ENCODE results near the gene RNF8. TPM values are rescaled to one million over a fixed set of nuclear protein-coding genes. Genes with fewer than 3 reads are reported as not detected.

RNF8 gene
- total RNA-seq, 4 donors from 2014 or later: 2.2 to 12.9 (median 9.0) TPM

DNA sequence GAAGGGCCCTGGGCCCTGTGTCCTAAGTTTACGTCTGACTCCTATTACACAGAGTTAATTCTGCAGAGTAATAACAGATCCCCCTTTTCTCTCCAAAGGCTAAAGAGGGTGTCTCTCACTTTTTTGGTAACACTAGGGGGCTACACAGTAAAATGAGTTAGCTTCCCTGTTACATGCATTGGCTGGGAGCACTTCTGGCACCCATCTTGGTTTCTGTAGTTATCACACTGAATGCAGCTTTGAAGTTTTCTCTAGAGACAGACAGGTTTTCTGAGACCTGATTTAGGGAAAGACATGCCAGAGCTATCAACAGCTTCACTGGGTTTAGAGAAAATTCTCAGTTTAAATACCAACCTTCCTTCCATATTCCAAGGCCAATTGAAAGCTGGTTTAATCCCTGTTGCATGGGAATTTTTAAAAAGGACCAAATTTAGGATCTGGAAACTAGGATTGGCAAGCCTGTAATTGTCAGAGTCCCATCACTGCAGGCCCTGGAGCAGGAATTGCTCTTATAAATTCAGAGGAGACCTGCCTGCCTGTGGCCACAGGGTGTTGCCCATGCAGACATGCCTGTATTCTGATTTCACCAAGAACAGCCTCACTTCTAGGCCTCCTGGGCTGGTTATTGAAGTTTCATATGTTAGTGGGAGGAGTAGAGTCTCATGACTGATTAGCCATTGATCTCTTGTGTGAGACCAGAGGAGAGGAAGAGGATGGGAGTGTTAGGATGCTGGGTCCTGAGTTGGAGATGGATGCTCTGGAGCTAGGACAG is 29.4 kb downstream of the RNF8 start:
- Histone ChIP-seq H3K9me3 (no peaks in the 10 kb centered on the region), H3K4me1 (no peaks in the 10 kb centered on the region), H3K27me3 (no peaks in the 10 kb centered on the region), H3K27ac (no peak overlapping the region), H3K4me3 (no peak overlapping the region), H3K36me3 (peaks cover 0 to 15% (median 3%) of the 10 kb centered on the region in 4 donors)
- no peak for DNase-seq
- intact Hi-C loops (cut with DNase I; ENCODE audit: low total_unique reads) (loop anchor here (5.0 to 10.0 kb wide), 2 partner anchors 112 to 184 kb away; partner anchors contain the start of gene CCDC167), in situ Hi-C loops (cut with MboI; ENCODE audit: low pct_ligation_motif_present in 1 of 4, low pct_unique_long_range_greater_than_20kb in 1 of 4, low sequenced_read_pairs in 3 of 4) (no loop called here)
- TF ChIP-seq, protein P1, sequence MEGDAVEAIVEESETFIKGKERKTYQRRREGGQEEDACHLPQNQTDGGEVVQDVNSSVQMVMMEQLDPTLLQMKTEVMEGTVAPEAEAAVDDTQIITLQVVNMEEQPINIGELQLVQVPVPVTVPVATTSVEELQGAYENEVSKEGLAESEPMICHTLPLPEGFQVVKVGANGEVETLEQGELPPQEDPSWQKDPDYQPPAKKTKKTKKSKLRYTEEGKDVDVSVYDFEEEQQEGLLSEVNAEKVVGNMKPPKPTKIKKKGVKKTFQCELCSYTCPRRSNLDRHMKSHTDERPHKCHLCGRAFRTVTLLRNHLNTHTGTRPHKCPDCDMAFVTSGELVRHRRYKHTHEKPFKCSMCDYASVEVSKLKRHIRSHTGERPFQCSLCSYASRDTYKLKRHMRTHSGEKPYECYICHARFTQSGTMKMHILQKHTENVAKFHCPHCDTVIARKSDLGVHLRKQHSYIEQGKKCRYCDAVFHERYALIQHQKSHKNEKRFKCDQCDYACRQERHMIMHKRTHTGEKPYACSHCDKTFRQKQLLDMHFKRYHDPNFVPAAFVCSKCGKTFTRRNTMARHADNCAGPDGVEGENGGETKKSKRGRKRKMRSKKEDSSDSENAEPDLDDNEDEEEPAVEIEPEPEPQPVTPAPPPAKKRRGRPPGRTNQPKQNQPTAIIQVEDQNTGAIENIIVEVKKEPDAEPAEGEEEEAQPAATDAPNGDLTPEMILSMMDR (IDR thresholded peaks at IDR 0.05): no peak
- TF ChIP-seq POLR2AphosphoS5 (IDR thresholded peaks at IDR 0.05) (no peak), EP300 (IDR thresholded peaks at IDR 0.05; ENCODE audit: low read depth) (no peak), POLR2A (IDR thresholded peaks at IDR 0.05) (no peak)
- WGBS, 2 donors (ENCODE audit: low coverage in 1 of 2): 100% methylated on average over 1 of the region's 1 CpG

DNA sequence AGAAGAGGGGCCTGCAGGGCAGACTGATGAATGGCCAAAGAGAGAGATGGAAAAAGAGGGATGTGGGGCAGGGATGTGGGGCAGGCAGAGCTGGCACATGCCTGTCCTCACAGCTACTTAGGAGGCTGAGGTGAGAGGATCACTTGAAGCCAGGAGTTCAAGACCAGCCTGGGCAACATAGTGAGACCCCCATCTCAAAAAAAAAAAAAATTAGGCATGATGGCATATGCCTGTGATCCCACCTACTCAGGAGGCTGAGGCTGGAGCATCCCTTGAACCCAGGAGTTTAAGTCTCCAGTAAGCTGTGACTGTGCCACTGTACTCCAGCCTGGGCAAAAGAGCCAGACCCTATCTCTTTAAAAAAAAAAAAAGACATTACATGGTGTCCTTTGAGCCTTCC is 34.8 kb downstream of the RNF8 start:
- Histone ChIP-seq H3K27me3 (no peaks in the 10 kb centered on the region), H3K9me3 (no peaks in the 10 kb centered on the region), H3K4me1 (peaks cover 0 to 5% (median 0%) of the 10 kb centered on the region in 4 donors), H3K4me3 (no peak overlapping the region), H3K27ac (no peak overlapping the region), H3K36me3 (peaks cover 0 to 19% (median 0%) of the 10 kb centered on the region in 4 donors)
- TF ChIP-seq POLR2AphosphoS5 (IDR thresholded peaks at IDR 0.05): no peak
- TF ChIP-seq POLR2A (IDR thresholded peaks at IDR 0.05): no peak
- intact Hi-C loops (cut with DNase I; ENCODE audit: low total_unique reads): loop anchor here (10.0 kb wide), 1 partner anchor 106 kb away; the partner anchor contains the start of gene CCDC167
- in situ Hi-C loops (cut with MboI; ENCODE audit: low pct_ligation_motif_present in 1 of 4, low pct_unique_long_range_greater_than_20kb in 1 of 4, low sequenced_read_pairs in 3 of 4): no loop called here
- DNase-seq: no peak

DNA sequence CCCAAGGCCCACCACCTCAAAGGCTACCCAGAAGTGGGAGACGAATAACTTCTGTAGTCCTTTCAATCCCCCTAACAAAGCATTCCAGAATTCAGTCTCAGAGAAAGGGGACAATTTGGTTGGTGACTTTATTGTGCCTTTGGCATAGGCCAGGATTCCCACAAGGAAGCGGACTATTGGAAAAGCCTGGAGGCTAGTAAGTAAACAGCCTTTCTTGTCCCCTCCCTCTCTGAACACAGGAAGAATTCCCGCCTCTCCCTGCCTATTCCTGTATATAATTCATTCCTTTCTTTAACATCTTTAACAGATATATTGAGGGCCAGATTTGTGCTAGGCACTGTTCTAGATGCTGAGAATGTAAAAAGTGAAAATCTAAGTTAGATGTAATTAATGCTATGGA is 36.1 kb downstream of the RNF8 start:
- intact Hi-C loops (cut with DNase I; ENCODE audit: low total_unique reads) (loop anchor here (10.0 kb wide), 1 partner anchor 105 kb away; the partner anchor contains the start of gene CCDC167), in situ Hi-C loops (cut with MboI; ENCODE audit: low pct_ligation_motif_present in 1 of 4, low pct_unique_long_range_greater_than_20kb in 1 of 4, low sequenced_read_pairs in 3 of 4) (no loop called here)
- TF ChIP-seq POLR2AphosphoS5 (IDR thresholded peaks at IDR 0.05) (no peak), POLR2A (IDR thresholded peaks at IDR 0.05) (no peak), EP300 (IDR thresholded peaks at IDR 0.05; ENCODE audit: low read depth) (no peak)
- TF ChIP-seq, protein P1 (IDR thresholded peaks at IDR 0.05): no peak
- H3K36me3 ChIP-seq: peaks cover 0 to 19% (median 0%) of the 10 kb centered on the region in 4 donors
- H3K9me3 ChIP-seq: no peaks in the 10 kb centered on the region
- WGBS, 2 donors (ENCODE audit: low coverage in 1 of 2): 85% methylated on average over 3 of the region's 3 CpGs; no CpG with 5 or more reads in 1 of the 2 donors
- H3K27ac ChIP-seq: peak overlapping the region in 1 of 4 donors; percentile 70
- DNase-seq: no peak
- H3K27me3 ChIP-seq: no peaks in the 10 kb centered on the region
- H3K4me1 ChIP-seq: peaks cover 0 to 5% (median 0%) of the 10 kb centered on the region in 4 donors
- no peak overlapping the region for H3K4me3 ChIP-seq

DNA sequence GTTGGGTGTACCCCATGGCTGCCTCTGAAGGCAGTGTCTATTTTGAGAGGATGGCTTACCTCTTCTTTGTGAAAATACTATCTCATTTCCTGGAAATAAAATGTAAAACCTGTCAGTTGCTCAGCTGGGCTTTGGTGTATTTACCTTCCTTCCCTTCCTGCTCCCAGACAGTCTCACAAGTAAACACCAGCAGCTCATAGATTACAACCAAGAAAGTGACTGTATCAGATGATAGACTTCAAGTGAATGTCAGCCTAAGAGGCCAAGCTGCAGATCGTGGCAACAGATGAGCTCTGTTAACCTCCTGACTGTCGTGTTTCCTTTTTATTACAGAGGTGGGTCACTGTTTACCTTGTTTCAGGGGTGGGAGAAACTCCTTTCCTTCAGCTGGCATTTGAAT is 37.3 kb downstream of the RNF8 start:
- H3K9me3 ChIP-seq: no peaks in the 10 kb centered on the region
- peak overlapping the region in 3 of 4 donors; percentile 33 to 70 (median 51) for H3K27ac ChIP-seq
- peaks cover 0 to 5% (median 0%) of the 10 kb centered on the region in 4 donors for H3K4me1 ChIP-seq
- WGBS, 2 donors (ENCODE audit: low coverage in 1 of 2): 57% methylated on average over 2 of the region's 2 CpGs; no CpG with 5 or more reads in 1 of the 2 donors
- H3K4me3 ChIP-seq: no peak overlapping the region
- no peak for DNase-seq
- intact Hi-C loops (cut with DNase I; ENCODE audit: low total_unique reads) (no loop called here), in situ Hi-C loops (cut with MboI; ENCODE audit: low pct_ligation_motif_present in 1 of 4, low pct_unique_long_range_greater_than_20kb in 1 of 4, low sequenced_read_pairs in 3 of 4) (no loop called here)
- no peaks in the 10 kb centered on the region for H3K27me3 ChIP-seq
- H3K36me3 ChIP-seq: peaks cover 0 to 19% (median 0%) of the 10 kb centered on the region in 4 donors
- TF ChIP-seq, protein P1 (IDR thresholded peaks at IDR 0.05): no peak
- TF ChIP-seq POLR2AphosphoS5 (IDR thresholded peaks at IDR 0.05): no peak
- TF ChIP-seq EP300 (IDR thresholded peaks at IDR 0.05; ENCODE audit: low read depth): no peak
- no peak for TF ChIP-seq POLR2A (IDR thresholded peaks at IDR 0.05)

Data from transverse colon (tissue), 4 donors.